ENCODE data around the gene CADM1.

Gene CADM1

GRCh38 chr11:115459563-115459962 is 44.7 kb downstream of the CADM1 start:
- no peaks in the 10 kb centered on the region for H3K27me3 ChIP-seq (ENCODE audit: insufficient read depth, low read length)
- no peak overlapping the region for H3K27ac ChIP-seq (ENCODE audit: low read depth, low read length)
- H3K9me3 ChIP-seq (ENCODE audit: insufficient read depth, low read depth, low read length): no peaks in the 10 kb centered on the region
- H3K36me3 ChIP-seq (ENCODE audit: insufficient read depth, low read length): no peaks in the 10 kb centered on the region
- no peak overlapping the region for H3K9ac ChIP-seq (ENCODE audit: low read depth, low read length)
- H3K4me3 ChIP-seq (ENCODE audit: low read length): no peak overlapping the region
- peaks cover 56% of the 10 kb centered on the region for H3K4me1 ChIP-seq (ENCODE audit: insufficient read depth, low read length)

- H3K27ac ChIP-seq (ENCODE audit: low read depth, low read length): no peak overlapping the region
- no peaks in the 10 kb centered on the region for H3K27me3 ChIP-seq (ENCODE audit: insufficient read depth, low read length)
- WGBS: 95% methylated on average over 4 of the region's 4 CpGs
- no peaks in the 10 kb centered on the region for H3K36me3 ChIP-seq (ENCODE audit: insufficient read depth, low read length)
- H3K9me3 ChIP-seq (ENCODE audit: insufficient read depth, low read depth, low read length): no peaks in the 10 kb centered on the region
- peaks cover 57% of the 10 kb centered on the region for H3K4me1 ChIP-seq (ENCODE audit: insufficient read depth, low read length)
- H3K9ac ChIP-seq (ENCODE audit: low read depth, low read length): no peak overlapping the region
- no peak overlapping the region for H3K4me3 ChIP-seq (ENCODE audit: low read length)
Observed at GRCh38 chr11:115458877-115459276, 45.3 kb downstream of the CADM1 start.

- Histone ChIP-seq H3K27me3 (ENCODE audit: insufficient read depth, low read length) (no peaks in the 10 kb centered on the region), H3K4me1 (ENCODE audit: insufficient read depth, low read length) (peaks cover 40% of the 10 kb centered on the region), H3K27ac (ENCODE audit: low read depth, low read length) (no peak overlapping the region), H3K4me3 (ENCODE audit: low read length) (no peak overlapping the region), H3K9me3 (ENCODE audit: insufficient read depth, low read depth, low read length) (no peaks in the 10 kb centered on the region), H3K9ac (ENCODE audit: low read depth, low read length) (no peak overlapping the region), H3K36me3 (ENCODE audit: insufficient read depth, low read length) (no peaks in the 10 kb centered on the region)
Observed at GRCh38 chr11:115456019-115456418, 48.2 kb downstream of the CADM1 start.

GRCh38 chr11:115455613-115456012 is 48.6 kb downstream of the CADM1 start:
- no peaks in the 10 kb centered on the region for H3K36me3 ChIP-seq (ENCODE audit: insufficient read depth, low read length)
- 20% methylated on average over 4 of the region's 4 CpGs for WGBS
- no peak overlapping the region for H3K9ac ChIP-seq (ENCODE audit: low read depth, low read length)
- H3K4me1 ChIP-seq (ENCODE audit: insufficient read depth, low read length): peaks cover 40% of the 10 kb centered on the region
- H3K27ac ChIP-seq (ENCODE audit: low read depth, low read length): no peak overlapping the region
- H3K4me3 ChIP-seq (ENCODE audit: low read length): no peak overlapping the region
- no peaks in the 10 kb centered on the region for H3K27me3 ChIP-seq (ENCODE audit: insufficient read depth, low read length)
- H3K9me3 ChIP-seq (ENCODE audit: insufficient read depth, low read depth, low read length): no peaks in the 10 kb centered on the region

- no peaks in the 10 kb centered on the region for H3K36me3 ChIP-seq (ENCODE audit: insufficient read depth, low read length)
- H3K27me3 ChIP-seq (ENCODE audit: insufficient read depth, low read length): no peaks in the 10 kb centered on the region
- H3K4me1 ChIP-seq (ENCODE audit: insufficient read depth, low read length): peaks cover 36% of the 10 kb centered on the region
- no peaks in the 10 kb centered on the region for H3K9me3 ChIP-seq (ENCODE audit: insufficient read depth, low read depth, low read length)
- H3K4me3 ChIP-seq (ENCODE audit: low read length): no peak overlapping the region
- whole genome bisulfite sequencing: 83% methylated on average over 1 of the region's 1 CpG
- no peak overlapping the region for H3K9ac ChIP-seq (ENCODE audit: low read depth, low read length)
- no peak overlapping the region for H3K27ac ChIP-seq (ENCODE audit: low read depth, low read length)
Observed at GRCh38 chr11:115454525-115454924, 49.7 kb downstream of the CADM1 start.

GRCh38 chr11:115453693-115454490 is 50.3 kb downstream of the CADM1 start:
- Histone ChIP-seq H3K27ac (ENCODE audit: low read depth, low read length) (no peak overlapping the region), H3K9me3 (ENCODE audit: insufficient read depth, low read depth, low read length) (no peaks in the 10 kb centered on the region)
- 100% methylated on average over 1 of the region's 1 CpG for WGBS

GRCh38 chr11:115452241-115452640 is 52.0 kb downstream of the CADM1 start:
- WGBS: 93% methylated on average over 3 of the region's 3 CpGs
- no peak overlapping the region for H3K4me3 ChIP-seq (ENCODE audit: low read length)

More at GRCh38 chr11:115453693-115454490, 50.3 kb downstream of the CADM1 start:
- H3K9ac ChIP-seq (ENCODE audit: low read depth, low read length): no peak overlapping the region
- peaks cover 36% of the 10 kb centered on the region for H3K4me1 ChIP-seq (ENCODE audit: insufficient read depth, low read length)
- no peak overlapping the region for H3K4me3 ChIP-seq (ENCODE audit: low read length)
- H3K36me3 ChIP-seq (ENCODE audit: insufficient read depth, low read length): no peaks in the 10 kb centered on the region
- no peaks in the 10 kb centered on the region for H3K27me3 ChIP-seq (ENCODE audit: insufficient read depth, low read length)

GRCh38 chr11:115450519-115450918 is 53.7 kb downstream of the CADM1 start:
- Histone ChIP-seq H3K27me3 (ENCODE audit: insufficient read depth, low read length) (no peaks in the 10 kb centered on the region), H3K36me3 (ENCODE audit: insufficient read depth, low read length) (0 out of 2 replicates have a peak, but pooled peaks cover 4% of the 10 kb centered on the region), H3K9me3 (ENCODE audit: insufficient read depth, low read depth, low read length) (peaks cover 17% of the 10 kb centered on the region), H3K4me3 (ENCODE audit: low read length) (no peak overlapping the region), H3K4me1 (ENCODE audit: insufficient read depth, low read length) (peaks cover 17% of the 10 kb centered on the region), H3K27ac (ENCODE audit: low read depth, low read length) (no peak overlapping the region), H3K9ac (ENCODE audit: low read depth, low read length) (no peak overlapping the region)
- 89% methylated on average over 4 of the region's 4 CpGs for whole genome bisulfite sequencing

More at GRCh38 chr11:115452241-115452640, 52.0 kb downstream of the CADM1 start:
- H3K9ac ChIP-seq (ENCODE audit: low read depth, low read length): no peak overlapping the region
- H3K27ac ChIP-seq (ENCODE audit: low read depth, low read length): no peak overlapping the region
- H3K4me1 ChIP-seq (ENCODE audit: insufficient read depth, low read length): peaks cover 32% of the 10 kb centered on the region
- no peaks in the 10 kb centered on the region for H3K36me3 ChIP-seq (ENCODE audit: insufficient read depth, low read length)
- peaks cover 11% of the 10 kb centered on the region for H3K9me3 ChIP-seq (ENCODE audit: insufficient read depth, low read depth, low read length)
- H3K27me3 ChIP-seq (ENCODE audit: insufficient read depth, low read length): no peaks in the 10 kb centered on the region

- H3K4me1 ChIP-seq (ENCODE audit: insufficient read depth, low read length): no peaks in the 10 kb centered on the region
- 0 out of 2 replicates have a peak, but pooled peaks cover 4% of the 10 kb centered on the region for H3K36me3 ChIP-seq (ENCODE audit: insufficient read depth, low read length)
- H3K27ac ChIP-seq (ENCODE audit: low read depth, low read length): no peak overlapping the region
- H3K4me3 ChIP-seq (ENCODE audit: low read length): no peak overlapping the region
- peaks cover 17% of the 10 kb centered on the region for H3K9me3 ChIP-seq (ENCODE audit: insufficient read depth, low read depth, low read length)
- 99% methylated on average over 2 of the region's 2 CpGs for WGBS
- no peak overlapping the region for H3K9ac ChIP-seq (ENCODE audit: low read depth, low read length)
- H3K27me3 ChIP-seq (ENCODE audit: insufficient read depth, low read length): no peaks in the 10 kb centered on the region
Observed at GRCh38 chr11:115447273-115447864, 56.8 kb downstream of the CADM1 start.

- Histone ChIP-seq H3K36me3 (ENCODE audit: insufficient read depth, low read length) (0 out of 2 replicates have a peak, but pooled peaks cover 4% of the 10 kb centered on the region), H3K9ac (ENCODE audit: low read depth, low read length) (no peak overlapping the region), H3K27ac (ENCODE audit: low read depth, low read length) (no peak overlapping the region), H3K9me3 (ENCODE audit: insufficient read depth, low read depth, low read length) (peaks cover 17% of the 10 kb centered on the region), H3K4me1 (ENCODE audit: insufficient read depth, low read length) (no peaks in the 10 kb centered on the region), H3K27me3 (ENCODE audit: insufficient read depth, low read length) (no peaks in the 10 kb centered on the region), H3K4me3 (ENCODE audit: low read length) (no peak overlapping the region)
- 88% methylated on average over 1 of the region's 1 CpG for WGBS
Observed at GRCh38 chr11:115446214-115446613, 58.0 kb downstream of the CADM1 start.

GRCh38 chr11:115444542-115444941 is 59.7 kb downstream of the CADM1 start:
- no peak overlapping the region for H3K27ac ChIP-seq (ENCODE audit: low read depth, low read length)
- 0 out of 2 replicates have a peak, but pooled peaks cover 4% of the 10 kb centered on the region for H3K36me3 ChIP-seq (ENCODE audit: insufficient read depth, low read length)
- peaks cover 17% of the 10 kb centered on the region for H3K9me3 ChIP-seq (ENCODE audit: insufficient read depth, low read depth, low read length)
- peaks cover 4% of the 10 kb centered on the region; the same call in 1 of the 2 replicates for H3K27me3 ChIP-seq (ENCODE audit: insufficient read depth, low read length)
- WGBS: 88% methylated on average over 5 of the region's 5 CpGs
- H3K4me1 ChIP-seq (ENCODE audit: insufficient read depth, low read length): no peaks in the 10 kb centered on the region; the same call in 1 of the 2 replicates
- no peak overlapping the region for H3K9ac ChIP-seq (ENCODE audit: low read depth, low read length)
- H3K4me3 ChIP-seq (ENCODE audit: low read length): no peak overlapping the region
